ENCODE results near the gene HOMER2. TPM values are rescaled to one million over a fixed set of nuclear protein-coding genes. Genes with fewer than 3 reads are reported as not detected.

Gene HOMER2
- polyA plus RNA-seq, 3 donors = 0.92 to 2.4 (median 1.6) TPM

DNA sequence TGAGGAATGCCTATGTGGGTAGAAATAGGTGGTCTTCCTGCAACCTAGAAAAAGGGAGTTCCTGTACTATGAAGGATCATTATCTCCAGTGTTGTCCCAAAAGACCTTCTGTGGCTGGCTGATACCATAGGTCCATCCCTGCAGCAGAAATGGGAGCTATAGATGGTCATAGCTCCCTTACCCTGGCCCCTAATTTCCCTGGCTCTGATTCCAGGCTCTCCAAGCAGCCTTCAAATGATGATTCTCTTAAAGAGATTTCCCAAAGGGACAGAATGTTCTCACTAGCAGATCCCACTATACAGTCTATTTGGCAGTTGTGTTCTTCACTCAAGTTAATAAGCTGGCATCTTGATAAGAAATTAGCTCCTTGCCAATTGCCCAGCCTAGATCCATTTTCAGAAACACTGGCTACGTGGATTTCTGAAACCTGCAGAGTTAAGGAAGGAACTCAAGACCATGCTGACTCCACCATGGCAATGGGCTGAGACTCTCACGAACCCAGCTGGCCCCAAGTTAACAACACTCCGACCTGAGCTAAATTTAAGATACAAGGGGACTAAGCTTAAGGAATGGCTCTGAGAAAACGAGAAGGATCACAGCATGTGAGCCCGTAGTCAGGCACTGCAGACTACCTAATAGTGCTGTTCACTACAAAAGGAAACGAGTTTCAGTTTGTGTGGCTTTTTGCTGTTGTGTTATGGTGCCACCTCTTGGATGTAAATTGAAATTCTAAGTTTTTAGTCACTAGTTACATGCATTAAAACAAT, 47.6 kb upstream of the HOMER2 start:
- H3K27me3 Mint-ChIP-seq (ENCODE audit: low read depth in 3 of 3) = peaks cover 0 to 2% (median 1%) of the 10 kb centered on the region in 3 donors
- Histone ChIP-seq H2AFZ (ENCODE audit: insufficient read depth, low read depth, low read length, poor library complexity, severe bottlenecking) (peak overlapping the region; percentile 63), H4K20me1 (ENCODE audit: insufficient read depth, low read length) (no peaks in the 10 kb centered on the region), H3K79me2 (ENCODE audit: insufficient read depth, low read length) (no peaks in the 10 kb centered on the region), H3K9me3 (replicated peaks in 1 of 2; ENCODE audit: control insufficient read depth in 1 of 2, insufficient read depth in 1 of 2, low read length in 2 of 2) (no peaks in the 10 kb centered on the region), H3K4me2 (replicated peaks; ENCODE audit: extremely low read depth, low read length, poor library complexity, severe bottlenecking) (peak overlapping the region; percentile 64), H3K27me3 (ENCODE audit: control insufficient read depth in 2 of 2, insufficient read depth in 2 of 2, low read length in 2 of 2) (no peaks in the 10 kb centered on the region), H3K9ac (ENCODE audit: insufficient read depth, low read length, poor library complexity, severe bottlenecking) (peak overlapping the region; percentile 42), H3K4me1 (ENCODE audit: control insufficient read depth in 1 of 2, insufficient read depth in 2 of 2, low read length in 2 of 2) (peaks cover 5% of the 10 kb centered on the region in 2 donors), H3K27ac (ENCODE audit: low read depth in 1 of 2, low read length in 2 of 2) (no peak overlapping the region), H3K4me3 (replicated peaks in 1 of 3; ENCODE audit: low read depth in 2 of 3, low read length in 3 of 3) (peak overlapping the region; percentile 28 to 66 (median 29)), H3K36me3 (replicated peaks in 1 of 2; ENCODE audit: control insufficient read depth in 1 of 2, insufficient read depth in 2 of 2, low read length in 2 of 2) (peaks cover 4 to 5% of the 10 kb centered on the region in 2 donors)
- no peaks in the 10 kb centered on the region for H3K9me3 Mint-ChIP-seq
- peak; percentile 28 to 59 (median 45) for DNase-seq
- H3K4me3 Mint-ChIP-seq = peak overlapping the region; percentile 85 to 95
- intact Hi-C loops (cut with micrococcal nuclease) = loop anchor here (5.0 to 10.0 kb wide), 4 partner anchors 153 to 468 kb away; no protein-coding TSS in a partner anchor
- WGBS (ENCODE audit: insufficient coverage) = 0% methylated on average over 4 of the region's 6 CpGs
- H3K27ac Mint-ChIP-seq = peak overlapping the region in 2 of 7 donors; percentile 59 to 63
- H3K36me3 Mint-ChIP-seq = peaks cover 4 to 5% of the 10 kb centered on the region in 2 donors
- TF ChIP-seq, protein P1, sequence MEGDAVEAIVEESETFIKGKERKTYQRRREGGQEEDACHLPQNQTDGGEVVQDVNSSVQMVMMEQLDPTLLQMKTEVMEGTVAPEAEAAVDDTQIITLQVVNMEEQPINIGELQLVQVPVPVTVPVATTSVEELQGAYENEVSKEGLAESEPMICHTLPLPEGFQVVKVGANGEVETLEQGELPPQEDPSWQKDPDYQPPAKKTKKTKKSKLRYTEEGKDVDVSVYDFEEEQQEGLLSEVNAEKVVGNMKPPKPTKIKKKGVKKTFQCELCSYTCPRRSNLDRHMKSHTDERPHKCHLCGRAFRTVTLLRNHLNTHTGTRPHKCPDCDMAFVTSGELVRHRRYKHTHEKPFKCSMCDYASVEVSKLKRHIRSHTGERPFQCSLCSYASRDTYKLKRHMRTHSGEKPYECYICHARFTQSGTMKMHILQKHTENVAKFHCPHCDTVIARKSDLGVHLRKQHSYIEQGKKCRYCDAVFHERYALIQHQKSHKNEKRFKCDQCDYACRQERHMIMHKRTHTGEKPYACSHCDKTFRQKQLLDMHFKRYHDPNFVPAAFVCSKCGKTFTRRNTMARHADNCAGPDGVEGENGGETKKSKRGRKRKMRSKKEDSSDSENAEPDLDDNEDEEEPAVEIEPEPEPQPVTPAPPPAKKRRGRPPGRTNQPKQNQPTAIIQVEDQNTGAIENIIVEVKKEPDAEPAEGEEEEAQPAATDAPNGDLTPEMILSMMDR (IDR thresholded peaks at IDR 0.05) = peak; percentile 66
- peaks cover 8% of the 10 kb centered on the region for H3K4me1 Mint-ChIP-seq

DNA sequence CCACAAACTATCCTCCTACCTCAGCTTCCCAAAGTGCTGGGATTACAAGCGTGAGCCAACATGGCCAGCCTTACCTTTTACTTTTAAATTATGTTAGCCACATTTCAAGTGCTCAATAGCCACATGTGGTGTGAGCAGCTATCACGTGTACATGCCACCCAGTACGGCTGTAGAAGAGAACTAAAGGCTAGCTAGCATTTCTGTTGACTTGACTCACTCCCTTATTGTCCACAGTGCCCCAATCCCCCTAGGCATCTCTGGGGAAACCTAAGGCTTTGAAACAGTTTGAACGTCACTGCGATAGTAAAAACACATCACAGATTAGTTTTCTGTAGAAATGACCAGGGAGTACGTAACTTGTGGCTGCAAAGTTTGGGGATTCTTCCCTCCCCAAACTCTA, 46.9 kb upstream of the HOMER2 start:
- H3K4me3 Mint-ChIP-seq = no peak overlapping the region
- Histone ChIP-seq H3K36me3 (replicated peaks in 1 of 2; ENCODE audit: control insufficient read depth in 1 of 2, insufficient read depth in 2 of 2, low read length in 2 of 2) (no peaks in the 10 kb centered on the region), H3K79me2 (ENCODE audit: insufficient read depth, low read length) (no peaks in the 10 kb centered on the region), H3K9ac (ENCODE audit: insufficient read depth, low read length, poor library complexity, severe bottlenecking) (no peak overlapping the region), H3K27ac (ENCODE audit: low read depth in 1 of 2, low read length in 2 of 2) (no peak overlapping the region), H3K4me3 (replicated peaks in 1 of 3; ENCODE audit: low read depth in 2 of 3, low read length in 3 of 3) (no peak overlapping the region), H3K9me3 (replicated peaks in 1 of 2; ENCODE audit: control insufficient read depth in 1 of 2, insufficient read depth in 1 of 2, low read length in 2 of 2) (no peaks in the 10 kb centered on the region), H2AFZ (ENCODE audit: insufficient read depth, low read depth, low read length, poor library complexity, severe bottlenecking) (no peak overlapping the region), H3K4me2 (replicated peaks; ENCODE audit: extremely low read depth, low read length, poor library complexity, severe bottlenecking) (no peak overlapping the region), H3K4me1 (ENCODE audit: control insufficient read depth in 1 of 2, insufficient read depth in 2 of 2, low read length in 2 of 2) (peaks cover 5% of the 10 kb centered on the region in 2 donors), H4K20me1 (ENCODE audit: insufficient read depth, low read length) (no peaks in the 10 kb centered on the region), H3K27me3 (ENCODE audit: control insufficient read depth in 2 of 2, insufficient read depth in 2 of 2, low read length in 2 of 2) (no peaks in the 10 kb centered on the region)
- H3K27ac Mint-ChIP-seq = no peak overlapping the region
- H3K4me1 Mint-ChIP-seq = peaks cover 8% of the 10 kb centered on the region
- peaks cover 0 to 2% (median 1%) of the 10 kb centered on the region in 3 donors for H3K27me3 Mint-ChIP-seq (ENCODE audit: low read depth in 3 of 3)
- 80% methylated on average over 3 of the region's 6 CpGs for WGBS (ENCODE audit: insufficient coverage)
- TF ChIP-seq, protein P1 (IDR thresholded peaks at IDR 0.05) = no peak
- intact Hi-C loops (cut with micrococcal nuclease) = loop anchor here in 1 of 2 donors (5.0 kb wide), 2 partner anchors 452 to 467 kb away; no protein-coding TSS in a partner anchor
- H3K36me3 Mint-ChIP-seq = peaks cover 0 to 2% of the 10 kb centered on the region in 2 donors
- DNase-seq = no peak
- no peaks in the 10 kb centered on the region for H3K9me3 Mint-ChIP-seq

Data from CD14-positive monocyte (primary cell).